OCI-LY1 (cell line): ENCODE measurements around the gene ADRA2A.

Source experiments
- H2AFZ ChIP-seq: fragments of 200-600 bp; sonication (generic), shearing (Covaris generic); 2 replicates; pipeline ENCODE4 v1.6.0; 2014; ENCODE audit warnings: antibody characterized with exemption, mild to moderate bottlenecking, low read length
- H3F3A ChIP-seq: fragments of 200-600 bp; sonication (generic), shearing (Covaris generic); 2 replicates; pipeline ENCODE4 v1.6.0; 2014; ENCODE audit warnings: mild to moderate bottlenecking, antibody characterized with exemption, low read length, moderate library complexity; ENCODE audit not compliant: insufficient read depth
- H3K27ac ChIP-seq: fragments of 200-600 bp; sonication (generic); 2 replicates; pipeline ENCODE4 v1.5.1; 2014; ENCODE audit warnings: low read length, mixed run types, mild to moderate bottlenecking, low read depth; ENCODE audit not compliant: poor library complexity, severe bottlenecking
- H3K27me3 ChIP-seq: fragments of 200-600 bp; sonication (generic); 2 replicates; pipeline ENCODE4 v1.6.0; 2014; ENCODE audit warnings: antibody characterized with exemption, mild to moderate bottlenecking, low read length, moderate library complexity; ENCODE audit not compliant: insufficient read depth
- H3K36me3 ChIP-seq: fragments of 200-600 bp; sonication (generic); 2 replicates; pipeline ENCODE4 v1.6.1; 2014; ENCODE audit warnings: mild to moderate bottlenecking, antibody characterized with exemption, low read length, moderate library complexity, mixed read lengths; ENCODE audit not compliant: insufficient read depth
- H3K4me1 ChIP-seq: fragments of 200-600 bp; sonication (generic); 2 replicates; pipeline ENCODE4 v1.5.1; 2014; ENCODE audit warnings: mild to moderate bottlenecking, low read length, moderate library complexity; ENCODE audit not compliant: insufficient read depth, severe bottlenecking
- H3K4me2 ChIP-seq: fragments of 200-600 bp; sonication (generic), shearing (Covaris generic); 2 replicates; pipeline ENCODE4 v1.6.1; 2014; ENCODE audit warnings: low read length
- H3K4me3 ChIP-seq: fragments of 200-600 bp; sonication (generic); 2 replicates; pipeline ENCODE4 v1.5.1; 2014; ENCODE audit warnings: low read length, low read depth, mild to moderate bottlenecking, mixed read lengths; ENCODE audit not compliant: poor library complexity, severe bottlenecking
- H3K79me2 ChIP-seq: fragments of 200-600 bp; shearing (Covaris generic); 2 replicates; pipeline ENCODE4 v1.6.1; 2016; ENCODE audit warnings: mixed run types, low read length, mixed read lengths; ENCODE audit not compliant: insufficient read depth
- H3K9ac ChIP-seq: fragments of 200-600 bp; sonication (generic), shearing (Covaris generic); 2 replicates; pipeline ENCODE4 v1.6.1; 2014; ENCODE audit warnings: mild to moderate bottlenecking, low read length, mixed read lengths
- H3K9me2 ChIP-seq: fragments of 200-600 bp; sonication (generic), shearing (Covaris generic); 2 replicates; pipeline ENCODE4 v1.6.1; 2014; ENCODE audit warnings: low read depth, mild to moderate bottlenecking, low read length, mixed read lengths
- H3K9me3 ChIP-seq: fragments of 200-600 bp; shearing (Covaris generic); 2 replicates; pipeline ENCODE4 v1.6.1; 2014; ENCODE audit warnings: low read length, mixed read lengths
- H4K20me1 ChIP-seq: fragments of 200-600 bp; sonication (generic), shearing (Covaris generic); 2 replicates; pipeline ENCODE4 v1.6.0; 2016; ENCODE audit warnings: mild to moderate bottlenecking, low read length; ENCODE audit not compliant: insufficient read depth
- CTCF ChIP-seq: fragments of 200-600 bp; sonication (generic), shearing (Covaris generic); IDR thresholded peaks from 2 replicates; pipeline ENCODE4 v1.5.1; 2017; ENCODE audit warnings: mild to moderate bottlenecking, antibody characterized with exemption, low read length, moderate library complexity, mixed read lengths
- EZH2 ChIP-seq: fragments of 200-600 bp; sonication (generic), shearing (Covaris generic); IDR thresholded peaks from 2 replicates; pipeline ENCODE4 v1.8.0; 2017; ENCODE audit warnings: borderline replicate concordance, mixed run types, mild to moderate bottlenecking, antibody characterized with exemption, low read length, moderate library complexity, mixed read lengths

Gene ADRA2A

GRCh38 chr10:111035542-111035941, 41.3 kb upstream of the ADRA2A start:
- Histone ChIP-seq H4K20me1 (no peaks in the 10 kb centered on the region), H3K9me2 (no peaks in the 10 kb centered on the region), H3F3A (no peaks in the 10 kb centered on the region), H3K27ac (no peak overlapping the region), H3K27me3 (no peaks in the 10 kb centered on the region), H3K4me2 (no peak overlapping the region), H3K4me1 (no peaks in the 10 kb centered on the region), H2AFZ (no peak overlapping the region), H3K9me3 (peaks cover 12% of the 10 kb centered on the region; the same call in 1 of the 2 replicates), H3K4me3 (no peak overlapping the region), H3K36me3 (no peaks in the 10 kb centered on the region; the same call in 1 of the 2 replicates), H3K79me2 (no peaks in the 10 kb centered on the region), H3K9ac (no peak overlapping the region)
- no peak for TF ChIP-seq CTCF
- no peak for TF ChIP-seq EZH2

- no peak overlapping the region for H3K9ac ChIP-seq
- no peaks in the 10 kb centered on the region for H3K36me3 ChIP-seq
- no peaks in the 10 kb centered on the region for H3K27me3 ChIP-seq
- H3K4me3 ChIP-seq: no peak overlapping the region
- no peak overlapping the region for H2AFZ ChIP-seq
- TF ChIP-seq CTCF (peak; percentile 31), EZH2 (no peak)
- H3K4me1 ChIP-seq: no peaks in the 10 kb centered on the region
- no peak overlapping the region for H3K4me2 ChIP-seq
- H3K9me2 ChIP-seq: no peaks in the 10 kb centered on the region
- H3K79me2 ChIP-seq: no peaks in the 10 kb centered on the region
- no peaks in the 10 kb centered on the region for H3F3A ChIP-seq
- H3K9me3 ChIP-seq: peaks cover 12% of the 10 kb centered on the region
- no peaks in the 10 kb centered on the region for H4K20me1 ChIP-seq
- H3K27ac ChIP-seq: no peak overlapping the region
These were observed 39.0 kb upstream of the ADRA2A start for GRCh38 chr10:111037858-111038257.

- H3K4me2 ChIP-seq: no peak overlapping the region
- H3K36me3 ChIP-seq: no peaks in the 10 kb centered on the region
- H2AFZ ChIP-seq: no peak overlapping the region
- peaks cover 12% of the 10 kb centered on the region for H3K9me3 ChIP-seq
- H4K20me1 ChIP-seq: no peaks in the 10 kb centered on the region
- H3K4me1 ChIP-seq: no peaks in the 10 kb centered on the region
- H3K27me3 ChIP-seq: no peaks in the 10 kb centered on the region
- no peak overlapping the region for H3K27ac ChIP-seq
- no peaks in the 10 kb centered on the region for H3F3A ChIP-seq
- H3K4me3 ChIP-seq: no peak overlapping the region
- TF ChIP-seq EZH2: no peak
- no peak for TF ChIP-seq CTCF
- no peak overlapping the region for H3K9ac ChIP-seq
- H3K79me2 ChIP-seq: no peaks in the 10 kb centered on the region
- no peaks in the 10 kb centered on the region for H3K9me2 ChIP-seq
These were observed 37.3 kb upstream of the ADRA2A start for GRCh38 chr10:111039522-111039921.
